C4-2B (cell line): ENCODE results near the gene TENM4.

Experiments
- ZFX ChIP-seq: fragments of 450-650 bp; IDR thresholded peaks from 2 replicates; pipeline ENCODE4 v1.6.1; 2017
- TF ChIP-seq, protein P1 (sequence below): fragments of 450-650 bp; conservative IDR thresholded peaks from 2 replicates; pipeline ENCODE4 v1.5.1; 2017; ENCODE audit warnings: mild to moderate bottlenecking

GRCh38 chr11:79182794-79183193 is 258.0 kb downstream of the TENM4 start:
- TF ChIP-seq, protein P1, sequence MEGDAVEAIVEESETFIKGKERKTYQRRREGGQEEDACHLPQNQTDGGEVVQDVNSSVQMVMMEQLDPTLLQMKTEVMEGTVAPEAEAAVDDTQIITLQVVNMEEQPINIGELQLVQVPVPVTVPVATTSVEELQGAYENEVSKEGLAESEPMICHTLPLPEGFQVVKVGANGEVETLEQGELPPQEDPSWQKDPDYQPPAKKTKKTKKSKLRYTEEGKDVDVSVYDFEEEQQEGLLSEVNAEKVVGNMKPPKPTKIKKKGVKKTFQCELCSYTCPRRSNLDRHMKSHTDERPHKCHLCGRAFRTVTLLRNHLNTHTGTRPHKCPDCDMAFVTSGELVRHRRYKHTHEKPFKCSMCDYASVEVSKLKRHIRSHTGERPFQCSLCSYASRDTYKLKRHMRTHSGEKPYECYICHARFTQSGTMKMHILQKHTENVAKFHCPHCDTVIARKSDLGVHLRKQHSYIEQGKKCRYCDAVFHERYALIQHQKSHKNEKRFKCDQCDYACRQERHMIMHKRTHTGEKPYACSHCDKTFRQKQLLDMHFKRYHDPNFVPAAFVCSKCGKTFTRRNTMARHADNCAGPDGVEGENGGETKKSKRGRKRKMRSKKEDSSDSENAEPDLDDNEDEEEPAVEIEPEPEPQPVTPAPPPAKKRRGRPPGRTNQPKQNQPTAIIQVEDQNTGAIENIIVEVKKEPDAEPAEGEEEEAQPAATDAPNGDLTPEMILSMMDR, result no peak
- TF ChIP-seq ZFX, result no peak
